AG09319 (cell line): ENCODE data around the gene C1orf198.

Experiments
- DNase-seq: peaks from one replicate; pipeline ENCODE4 v3.0.0-alpha.2; 2010; ENCODE audit warnings: low read depth; ENCODE audit errors: extremely low read depth
- TF ChIP-seq, protein P1 (sequence below): IDR thresholded peaks from 2 replicates; pipeline ENCODE4 v1.5.1; 2011; ENCODE audit warnings: low read depth, mild to moderate bottlenecking, inconsistent platforms, low read length, moderate library complexity

C1orf198 gene

DNA sequence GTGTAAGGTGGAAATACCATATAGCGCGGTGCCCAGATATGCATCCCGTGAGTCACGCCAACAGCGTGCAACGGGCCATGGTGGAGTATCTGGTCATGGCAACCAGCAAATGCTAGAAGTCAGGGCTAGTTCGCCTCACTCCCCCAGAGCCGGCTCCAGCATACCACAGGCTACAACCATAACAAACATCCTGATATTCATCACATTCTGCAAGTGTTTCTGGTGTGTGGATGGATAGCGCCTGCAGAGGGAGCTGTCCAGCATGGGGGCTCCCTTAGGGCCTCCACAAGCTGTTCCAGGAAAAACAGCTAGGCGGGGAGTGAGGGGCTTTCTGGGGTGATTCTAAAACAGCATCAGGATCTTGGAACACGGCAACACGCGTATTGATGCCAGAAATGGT lies 6.8 kb downstream of the C1orf198 start:
- TF ChIP-seq, protein P1, sequence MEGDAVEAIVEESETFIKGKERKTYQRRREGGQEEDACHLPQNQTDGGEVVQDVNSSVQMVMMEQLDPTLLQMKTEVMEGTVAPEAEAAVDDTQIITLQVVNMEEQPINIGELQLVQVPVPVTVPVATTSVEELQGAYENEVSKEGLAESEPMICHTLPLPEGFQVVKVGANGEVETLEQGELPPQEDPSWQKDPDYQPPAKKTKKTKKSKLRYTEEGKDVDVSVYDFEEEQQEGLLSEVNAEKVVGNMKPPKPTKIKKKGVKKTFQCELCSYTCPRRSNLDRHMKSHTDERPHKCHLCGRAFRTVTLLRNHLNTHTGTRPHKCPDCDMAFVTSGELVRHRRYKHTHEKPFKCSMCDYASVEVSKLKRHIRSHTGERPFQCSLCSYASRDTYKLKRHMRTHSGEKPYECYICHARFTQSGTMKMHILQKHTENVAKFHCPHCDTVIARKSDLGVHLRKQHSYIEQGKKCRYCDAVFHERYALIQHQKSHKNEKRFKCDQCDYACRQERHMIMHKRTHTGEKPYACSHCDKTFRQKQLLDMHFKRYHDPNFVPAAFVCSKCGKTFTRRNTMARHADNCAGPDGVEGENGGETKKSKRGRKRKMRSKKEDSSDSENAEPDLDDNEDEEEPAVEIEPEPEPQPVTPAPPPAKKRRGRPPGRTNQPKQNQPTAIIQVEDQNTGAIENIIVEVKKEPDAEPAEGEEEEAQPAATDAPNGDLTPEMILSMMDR: no peak; the same call in 1 of the 2 replicates
- no peak for DNase-seq

DNA sequence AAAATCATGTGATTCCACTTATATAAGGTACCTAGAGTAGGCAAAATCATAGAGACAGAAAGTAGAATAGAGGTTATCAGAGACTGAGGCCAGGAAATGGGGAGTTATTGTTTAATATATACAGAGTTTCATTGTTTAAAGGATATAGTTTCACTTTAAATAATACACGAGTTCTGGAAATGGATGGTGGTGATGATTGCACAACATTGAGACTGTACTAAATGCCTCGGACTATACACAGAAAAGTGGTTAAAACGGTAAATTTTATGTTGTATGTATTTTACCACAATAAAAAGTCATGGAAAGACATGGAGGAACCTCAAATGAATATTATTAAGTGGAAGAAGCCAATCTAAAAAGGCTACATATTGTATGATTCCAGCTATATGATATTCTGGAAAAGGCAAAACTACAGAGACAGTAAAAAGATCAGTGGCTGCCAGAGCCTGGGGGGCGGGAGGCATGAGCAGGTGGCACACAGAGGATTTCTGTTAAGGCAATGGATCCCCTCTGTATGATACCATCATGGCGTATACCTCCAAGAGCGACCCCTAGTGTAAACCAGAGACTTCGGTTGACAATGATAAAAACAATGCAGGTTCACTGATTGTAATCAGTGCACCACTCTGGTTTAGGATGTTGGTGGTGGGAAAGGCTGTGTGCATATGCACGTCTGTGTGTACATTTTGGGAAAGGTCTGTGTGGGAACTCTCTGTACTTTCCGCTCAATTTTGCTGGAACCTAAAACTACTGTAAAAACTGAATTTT lies 7.5 kb downstream of the C1orf198 start:
- TF ChIP-seq, protein P1: no peak; the same call in 1 of the 2 replicates
- no peak for DNase-seq

DNA sequence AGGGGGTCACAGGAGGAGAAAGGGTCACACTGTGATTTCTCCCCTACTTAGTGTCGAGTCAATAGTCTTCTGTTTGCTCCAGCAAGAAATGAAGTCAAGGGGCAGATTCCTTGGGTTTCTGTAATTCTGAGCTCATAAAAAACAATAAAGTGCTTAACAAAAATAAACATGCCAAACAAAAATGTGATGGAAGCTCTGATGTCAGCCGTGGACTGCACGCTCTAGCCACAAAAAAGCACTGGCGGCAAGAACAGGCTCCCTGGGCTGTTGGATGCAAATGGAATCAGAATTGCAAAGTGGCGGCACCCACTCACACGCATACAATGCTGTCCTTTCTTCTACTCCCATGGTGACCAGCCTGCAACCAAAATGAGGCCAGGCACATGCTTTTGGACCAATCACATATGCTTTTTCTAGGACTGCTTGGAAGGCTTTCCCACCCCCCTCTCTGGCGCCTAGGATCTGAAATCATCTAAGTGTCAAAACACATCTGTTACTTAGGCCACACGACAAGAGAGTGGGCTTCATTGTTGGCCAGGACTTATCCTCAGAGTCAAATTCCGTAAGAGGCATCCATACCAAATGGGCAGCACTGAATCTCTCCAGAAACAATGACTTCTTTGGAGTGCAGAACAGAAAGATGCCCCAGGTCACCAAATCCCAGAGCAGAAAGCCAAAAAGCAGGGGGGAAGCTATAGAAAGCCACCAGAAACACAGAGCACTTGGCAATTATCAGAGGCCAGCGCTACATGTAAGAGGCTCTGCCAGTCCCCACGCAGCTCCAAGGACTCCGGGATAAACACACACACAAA lies 9.2 kb downstream of the C1orf198 start:
- TF ChIP-seq, protein P1: no peak
- DNase-seq: no peak

DNA sequence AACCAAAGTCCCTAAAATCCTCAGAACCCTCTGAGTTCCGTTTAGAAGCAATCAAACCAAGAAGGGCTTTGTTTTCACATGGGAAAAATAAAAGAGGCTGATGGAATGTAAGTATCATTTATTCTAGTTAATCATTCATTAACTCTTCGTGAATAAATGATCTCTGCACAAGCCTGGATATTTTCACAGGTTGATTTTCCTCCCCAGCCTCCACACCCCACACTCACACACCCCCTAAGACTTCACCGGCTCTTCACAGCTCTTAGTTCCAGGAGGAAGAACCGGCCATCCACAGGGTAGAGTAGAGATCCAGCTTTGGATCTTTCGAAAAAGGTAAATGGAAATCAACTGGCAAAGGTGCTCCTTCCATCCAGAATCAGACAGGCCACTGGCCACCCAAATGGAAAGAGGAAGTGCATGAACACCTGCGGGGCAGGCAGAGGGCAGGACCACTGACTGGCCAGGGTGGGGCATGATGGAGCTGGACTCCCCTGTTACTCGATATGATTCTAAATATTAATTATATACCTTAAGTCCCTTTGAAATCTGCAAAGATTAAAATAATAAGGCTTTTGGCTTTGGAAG lies 10.0 kb downstream of the C1orf198 start:
- TF ChIP-seq, protein P1: no peak
- DNase-seq: no peak

DNA sequence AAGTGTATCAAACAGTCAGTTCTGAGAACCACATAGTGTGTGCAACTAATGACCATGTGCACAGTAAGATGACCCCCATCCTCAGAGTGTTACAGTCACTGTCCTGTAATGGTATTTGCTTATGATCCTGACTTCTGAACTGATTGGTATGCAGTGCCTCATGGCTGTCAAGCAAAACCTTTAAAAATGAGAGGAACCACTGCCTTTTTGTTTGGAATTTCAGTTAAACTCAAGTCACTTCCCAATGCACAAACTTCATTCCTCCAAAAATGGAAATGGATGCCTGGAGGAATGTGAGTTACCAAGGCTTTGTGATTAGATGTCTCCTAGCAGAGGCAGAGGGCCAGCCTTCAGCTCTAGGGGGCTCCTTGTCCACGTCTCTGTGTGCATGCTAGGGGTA lies 10.5 kb downstream of the C1orf198 start:
- TF ChIP-seq, protein P1: no peak
- no peak for DNase-seq

DNA sequence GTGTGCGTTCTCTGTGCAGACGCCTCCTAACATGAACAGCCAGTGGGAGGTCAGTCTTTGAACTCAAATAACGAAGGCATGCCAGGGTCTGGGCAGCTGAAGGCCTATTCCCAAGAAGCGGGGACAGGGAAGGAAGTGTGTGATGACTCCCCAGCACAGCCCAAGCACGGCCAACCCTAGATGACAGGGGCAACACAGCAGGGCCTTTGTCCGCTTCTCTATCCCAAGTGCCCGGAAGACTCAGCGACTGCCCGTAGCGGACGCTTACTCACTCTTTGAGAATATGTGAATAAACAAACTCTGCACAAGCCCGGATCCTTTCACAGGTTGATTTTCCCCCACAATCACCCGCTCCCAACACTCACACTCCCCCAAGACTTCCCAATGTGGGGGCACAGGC lies 11.2 kb downstream of the C1orf198 start:
- DNase-seq: no peak
- TF ChIP-seq, protein P1: no peak

DNA sequence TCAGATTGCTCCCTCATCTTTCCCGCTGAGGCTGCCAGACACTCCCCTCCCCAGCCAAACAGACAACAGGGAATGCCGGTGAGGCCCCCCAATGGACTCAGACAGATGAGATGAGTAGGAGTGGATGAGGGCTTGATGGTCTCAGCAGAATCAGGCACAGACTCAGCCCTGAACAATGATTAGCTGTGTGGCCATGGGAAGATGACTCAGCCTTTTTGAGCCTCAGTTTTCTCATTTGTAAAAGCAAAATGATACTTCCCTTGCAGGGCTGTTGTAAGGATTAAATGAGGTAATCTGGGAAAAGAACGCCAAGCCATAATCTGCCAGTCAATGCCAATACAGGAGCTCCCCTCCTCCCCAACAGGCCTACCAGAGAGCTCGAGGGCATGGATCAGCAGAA lies 12.4 kb downstream of the C1orf198 start:
- TF ChIP-seq, protein P1: no peak
- no peak for DNase-seq
